HG02571 (cell line): ENCODE data around the gene NDUFA5.
"Not testable (repeated sequence)": the region's sequence is repeated elsewhere in the genome, so short reads cannot be mapped to it uniquely, and the experiment has no call there.

Source experiments
- ATAC-seq: cut with Tn5 transposase; IDR thresholded peaks from one replicate; pipeline ENCODE4 v1.9.1; 2021; ENCODE audit warnings: mild to moderate bottlenecking, moderate library complexity; ENCODE audit not compliant: unreplicated experiment

The NDUFA5 gene

DNA sequence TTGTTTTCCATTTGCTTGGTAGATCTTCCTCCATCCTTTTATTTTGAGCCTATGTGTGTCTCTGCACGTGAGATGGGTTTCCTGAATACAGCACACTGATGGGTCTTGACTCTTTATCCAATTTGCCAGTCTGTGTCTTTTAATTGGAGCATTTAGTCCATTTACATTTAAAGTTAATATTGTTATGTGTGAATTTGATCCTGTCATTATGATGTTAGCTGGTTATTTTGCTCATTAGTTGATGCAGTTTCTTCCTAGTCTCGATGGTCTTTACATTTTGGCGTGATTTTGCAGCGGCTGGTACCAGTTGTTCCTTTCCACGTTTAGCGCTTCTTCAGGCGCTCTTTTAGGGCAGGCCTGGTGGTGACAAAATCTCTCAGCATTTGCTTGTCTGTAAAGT, 31.1 kb downstream of the NDUFA5 start:
- ATAC-seq, result not testable (repeated sequence)

GRCh38 chr7:123522066-123522465, 35.6 kb downstream of the NDUFA5 start:
- no peak for ATAC-seq

- no peak for ATAC-seq
Observed at GRCh38 chr7:123505221-123505620, 52.4 kb downstream of the NDUFA5 start.

DNA sequence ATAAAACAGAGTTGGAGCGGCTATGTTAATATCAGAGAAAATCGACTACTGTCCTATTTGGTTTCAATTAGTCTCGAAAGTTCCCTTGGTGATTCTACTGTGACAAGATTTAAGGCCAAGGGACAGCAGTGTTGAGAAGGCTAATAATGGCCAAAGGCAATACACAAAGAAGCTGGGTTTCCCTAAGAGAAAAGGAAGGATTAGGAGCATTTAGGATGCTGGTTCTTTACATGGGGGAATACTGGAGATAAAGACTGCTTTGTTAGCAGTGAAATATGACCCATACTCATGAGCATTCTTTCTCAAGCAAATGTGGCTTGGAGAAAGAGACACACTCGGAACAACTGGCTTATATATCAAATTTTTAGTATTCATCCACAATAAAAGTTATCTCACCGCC, 55.4 kb downstream of the NDUFA5 start:
- ATAC-seq, result no peak

DNA sequence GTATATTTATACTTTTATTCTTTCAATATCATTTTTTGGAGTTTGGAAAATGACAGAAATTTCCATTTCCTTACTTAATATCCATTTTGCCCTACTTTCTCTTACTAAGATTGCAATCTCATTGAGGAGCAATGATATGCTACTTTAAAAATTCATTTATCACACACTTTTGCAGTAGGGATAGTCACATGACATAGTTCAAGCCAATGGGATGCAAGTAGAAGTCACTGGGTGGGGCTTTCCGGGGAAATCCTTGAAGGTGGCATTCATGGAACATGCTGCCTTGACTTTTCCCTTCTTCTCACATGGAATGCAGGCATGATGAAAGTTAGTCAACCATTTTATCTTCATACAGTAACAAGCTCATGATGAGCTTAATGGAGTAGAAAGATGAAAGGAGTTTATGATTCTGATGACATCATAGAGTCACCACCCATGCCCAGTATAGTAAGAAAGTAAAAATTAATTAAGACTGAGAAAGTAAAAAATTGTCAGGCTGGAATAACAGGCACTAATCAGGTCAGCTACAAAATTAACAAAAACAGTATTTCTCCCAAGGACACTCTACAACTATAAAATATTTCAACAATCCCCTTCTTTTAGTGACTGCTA, 56.6 kb downstream of the NDUFA5 start:
- no peak for ATAC-seq

DNA sequence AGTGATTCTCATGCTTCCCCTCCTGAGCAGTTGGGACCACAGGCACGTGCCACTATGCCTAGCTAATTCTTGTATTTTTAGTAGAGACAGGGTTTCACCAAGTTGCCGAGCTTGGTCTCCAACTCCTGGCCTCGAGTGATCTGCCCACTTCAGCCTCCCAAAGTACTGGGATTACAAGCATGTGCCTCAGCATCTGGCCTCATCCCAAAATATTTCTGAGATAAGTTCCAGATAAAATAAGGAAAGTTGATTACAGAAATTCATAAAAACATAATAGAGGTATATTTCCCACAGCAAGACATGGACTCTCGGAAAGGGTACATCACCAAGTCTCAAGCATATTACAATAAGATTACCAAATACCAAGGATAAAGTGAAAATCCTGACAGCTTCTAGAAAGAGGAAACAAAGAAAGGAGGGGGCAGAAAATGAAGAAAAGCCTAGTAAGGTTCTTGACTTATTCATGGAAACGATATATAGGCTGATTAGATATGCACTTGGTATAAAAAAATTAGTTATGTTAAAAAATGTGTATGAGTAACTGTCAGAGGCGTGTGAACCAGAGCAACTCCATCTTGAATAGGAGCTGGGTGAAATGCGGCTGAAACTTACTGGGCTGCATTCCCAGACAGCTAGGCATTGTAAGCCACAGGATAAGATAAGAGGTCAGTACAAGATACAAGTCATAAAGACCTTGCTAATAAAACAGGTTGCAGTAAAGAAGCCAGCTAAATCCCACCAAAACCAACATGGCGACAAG, 58.2 kb downstream of the NDUFA5 start:
- no peak for ATAC-seq

DNA sequence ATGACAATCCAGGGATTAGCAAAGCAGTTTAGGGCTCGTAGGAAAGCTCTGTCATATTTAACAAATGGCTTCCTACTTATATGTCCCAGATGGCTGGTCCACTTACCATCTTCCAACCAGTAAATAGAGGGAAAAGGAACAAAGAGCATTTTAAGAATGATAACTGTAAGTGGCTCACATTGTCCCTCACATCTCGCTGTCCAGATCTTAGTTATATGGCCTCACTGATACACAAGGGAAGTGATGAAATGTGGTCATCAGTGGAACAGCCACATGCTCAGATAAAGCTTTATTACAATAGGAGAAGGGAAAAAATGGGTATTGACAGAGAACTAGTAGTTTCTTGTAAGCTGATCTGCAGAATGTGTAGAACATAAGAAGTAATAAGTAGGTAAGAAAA, 59.0 kb downstream of the NDUFA5 start:
- ATAC-seq, result no peak

GRCh38 chr7:123498031-123498430, 59.6 kb downstream of the NDUFA5 start:
- no peak for ATAC-seq

GRCh38 chr7:123494193-123494796, 63.3 kb downstream of the NDUFA5 start:
- no peak for ATAC-seq

DNA sequence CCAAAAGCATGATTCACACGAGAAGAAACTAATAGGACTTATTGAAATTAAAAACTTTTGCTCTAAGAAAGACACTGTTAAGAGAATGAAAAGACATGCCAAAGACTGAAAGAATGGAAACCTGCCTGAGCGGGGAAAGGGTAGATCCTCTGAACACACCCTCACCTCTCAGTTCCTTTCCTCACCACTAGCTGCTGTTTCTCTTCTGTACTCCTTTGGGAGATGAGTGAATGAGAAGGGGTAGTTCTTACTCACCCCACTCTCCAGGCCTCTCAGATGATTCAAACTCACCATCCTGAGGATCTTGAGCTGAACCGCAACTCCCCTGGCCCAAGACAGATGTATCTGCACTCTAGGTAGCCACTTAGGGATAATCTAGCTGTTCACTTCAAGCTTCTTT, 65.1 kb downstream of the NDUFA5 start:
- peak; percentile 74 for ATAC-seq
